HG02798 (cell line): Measurements from ENCODE around the gene SLC2A9.
A peak's percentile ranks its signal among the peaks of the same experiment; 100 is the strongest.

Source experiments
- ATAC-seq: cut with Tn5 transposase; IDR thresholded peaks from one replicate; pipeline ENCODE4 v1.9.1; 2021; ENCODE audit warnings: mild to moderate bottlenecking; ENCODE audit not compliant: unreplicated experiment, poor library complexity

The SLC2A9 gene

DNA sequence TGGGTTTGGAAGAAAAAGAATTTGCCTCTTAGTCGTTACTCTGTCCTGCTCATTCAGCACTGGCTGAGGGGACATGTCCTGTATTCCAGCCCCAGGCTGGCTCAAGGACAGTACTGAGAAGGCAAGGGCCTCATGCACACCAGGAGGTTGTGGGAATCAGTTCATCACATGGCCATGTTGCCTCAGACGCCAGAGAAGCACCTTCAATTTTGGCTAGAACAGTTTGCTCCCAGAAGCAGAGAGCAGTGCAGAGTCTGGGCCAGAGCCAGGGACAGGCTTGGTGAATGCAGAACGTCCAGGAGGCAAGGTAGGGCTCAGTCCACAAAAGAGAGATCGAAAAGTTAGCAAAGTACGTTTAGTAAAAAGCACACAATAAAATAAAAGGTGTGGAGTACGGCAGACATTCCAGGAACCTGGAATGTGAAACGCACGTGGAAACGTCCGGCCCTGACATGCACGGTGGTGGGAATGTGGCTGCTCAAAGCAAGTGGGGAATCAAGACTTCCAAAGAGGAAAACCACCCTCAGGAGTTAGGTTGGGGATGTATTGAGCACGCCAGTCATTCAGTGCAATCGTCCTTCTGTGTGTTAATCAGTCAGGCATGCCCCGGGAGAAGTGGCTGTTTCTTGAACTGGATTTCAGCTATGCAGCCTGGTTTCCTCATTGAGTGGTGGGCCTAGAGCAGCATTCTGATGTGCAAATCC, 1.2 kb upstream of the SLC2A9 start:
- ATAC-seq: no peak

DNA sequence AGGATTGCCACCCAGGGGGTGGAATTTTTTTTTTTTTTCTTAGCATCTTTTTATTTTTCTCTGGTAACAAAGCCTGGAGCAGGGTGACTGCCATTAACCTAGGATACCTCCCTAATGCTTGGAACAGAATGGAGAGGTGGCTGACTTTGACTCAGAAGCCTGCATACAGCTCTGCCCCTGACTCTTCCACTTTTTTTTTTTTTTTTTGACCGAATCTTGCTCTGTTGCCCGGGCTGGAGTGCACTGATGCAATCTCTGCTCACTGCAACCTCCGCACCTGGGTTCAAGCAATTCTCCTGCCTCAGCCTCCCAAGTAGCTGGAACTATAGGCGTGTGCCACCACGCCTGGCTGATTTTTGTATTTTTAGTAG, 341 bp upstream of the SLC2A9 start:
- ATAC-seq: no peak

DNA sequence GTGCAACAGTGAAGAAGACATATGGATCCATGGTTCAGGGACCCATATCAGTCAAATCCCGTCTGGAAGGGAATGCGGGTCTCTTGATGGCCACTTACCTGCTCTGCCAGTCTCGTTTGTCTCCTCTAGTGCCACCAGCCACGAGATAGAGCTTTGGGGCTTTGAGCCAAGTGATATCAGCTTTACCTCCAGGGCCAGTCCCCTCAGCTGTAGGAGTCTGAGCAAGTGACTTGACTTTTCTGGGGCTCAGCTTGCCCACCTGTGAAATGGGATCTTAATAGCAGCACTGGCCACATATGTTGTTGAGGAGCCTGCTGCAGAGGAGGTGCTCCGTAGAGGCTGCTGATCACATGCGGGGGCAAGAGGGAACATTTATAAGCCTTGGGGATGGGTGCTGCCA, 1.2 kb downstream of the SLC2A9 start:
- no peak for ATAC-seq

DNA sequence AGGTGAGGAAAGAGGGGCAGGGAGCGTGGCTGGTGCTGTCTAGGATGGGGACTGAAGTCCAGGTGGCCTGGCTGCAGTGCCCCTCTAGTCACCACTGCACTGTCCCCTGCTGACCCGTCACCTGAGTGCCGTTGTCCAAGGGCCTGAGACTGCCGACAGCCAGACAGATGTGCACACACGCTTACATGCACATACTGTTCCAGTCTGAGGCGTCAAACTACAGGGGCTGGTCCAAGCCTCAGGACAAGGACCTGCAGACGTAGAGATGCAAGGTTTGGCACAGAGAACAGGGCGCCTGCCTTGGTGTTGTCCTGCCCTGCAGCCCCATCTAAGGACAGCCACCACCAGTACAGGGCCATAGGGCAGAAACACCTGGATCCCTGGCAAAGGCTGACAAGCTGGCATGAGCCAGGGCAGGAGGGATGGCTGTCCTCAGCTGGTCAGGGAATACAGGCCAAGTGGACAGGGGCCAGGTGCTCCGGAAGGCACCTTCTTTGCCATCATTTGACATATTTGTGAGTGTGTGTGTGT, 1.7 kb downstream of the SLC2A9 start:
- ATAC-seq: no peak

DNA sequence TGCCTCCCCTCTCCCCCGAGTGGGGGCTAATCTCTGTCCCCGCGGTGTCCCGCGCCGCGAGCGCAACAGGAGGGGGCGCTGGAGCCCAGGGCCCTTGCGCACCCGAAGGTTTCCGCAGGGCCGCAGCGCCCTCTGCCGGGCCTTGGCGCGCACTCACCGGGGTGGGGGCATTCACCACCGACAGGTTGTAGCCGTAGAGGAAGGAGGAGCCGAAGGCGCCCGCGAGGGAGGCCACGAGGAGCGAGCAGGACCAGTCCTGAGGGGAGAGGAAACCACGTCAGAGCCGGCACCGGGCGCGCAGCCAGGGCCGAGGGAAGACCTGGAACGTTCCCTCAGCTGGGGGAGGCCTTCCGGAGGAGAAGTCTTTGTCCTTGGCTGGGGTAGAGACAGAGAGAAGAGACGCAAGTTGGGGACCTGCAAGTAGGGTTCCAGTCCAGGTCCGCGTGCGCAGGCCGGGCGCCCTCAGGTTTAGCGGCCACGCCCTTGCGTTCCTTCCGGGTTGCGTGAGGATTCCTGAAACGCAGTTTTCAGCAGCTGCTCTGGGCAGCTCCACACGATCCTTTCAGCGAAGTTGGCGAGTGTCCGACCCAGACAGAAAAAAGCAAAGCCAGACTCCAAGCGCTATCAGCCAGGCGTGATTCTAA, 2.4 kb downstream of the SLC2A9 start:
- ATAC-seq: peak; percentile 98

DNA sequence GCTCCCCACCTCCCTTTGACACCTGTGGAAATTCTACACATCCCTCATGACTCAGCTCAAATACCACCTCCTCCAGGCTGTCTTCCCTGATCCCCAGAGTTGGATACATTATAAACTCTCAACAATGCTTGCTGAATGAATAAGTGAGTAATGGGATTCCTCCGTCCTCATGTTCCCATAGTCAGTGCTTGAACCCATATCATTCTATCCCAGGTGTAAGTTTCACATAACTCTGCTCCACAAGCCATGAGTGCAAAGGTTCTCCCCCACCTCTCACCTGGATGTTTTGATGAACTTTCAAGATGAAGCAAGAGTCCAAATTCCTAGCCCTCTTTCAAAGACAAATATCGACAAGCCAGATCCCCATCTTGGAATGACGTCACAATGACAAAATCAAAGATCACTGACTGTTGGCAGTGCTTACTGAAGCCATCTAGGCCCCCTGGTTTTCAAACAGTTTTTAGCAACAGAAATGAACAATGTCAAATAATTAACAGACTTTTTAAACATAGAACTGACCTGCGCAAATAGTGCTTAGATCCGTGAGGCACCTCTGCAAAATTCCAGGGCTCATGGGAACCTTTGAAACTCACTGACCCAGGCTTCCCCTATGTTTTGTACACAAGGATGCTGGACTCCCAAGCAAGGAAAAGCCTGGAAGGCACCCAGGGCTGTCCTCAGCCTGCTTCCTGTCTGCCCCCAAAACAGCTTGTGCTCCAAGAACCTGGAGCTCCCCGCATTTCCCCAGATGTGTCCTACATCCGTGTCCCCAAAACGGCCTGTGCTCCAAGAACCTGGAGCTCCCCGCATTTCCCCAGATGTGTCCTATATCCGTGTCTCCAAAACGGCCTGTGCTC, 4.0 kb downstream of the SLC2A9 start:
- ATAC-seq: no peak

DNA sequence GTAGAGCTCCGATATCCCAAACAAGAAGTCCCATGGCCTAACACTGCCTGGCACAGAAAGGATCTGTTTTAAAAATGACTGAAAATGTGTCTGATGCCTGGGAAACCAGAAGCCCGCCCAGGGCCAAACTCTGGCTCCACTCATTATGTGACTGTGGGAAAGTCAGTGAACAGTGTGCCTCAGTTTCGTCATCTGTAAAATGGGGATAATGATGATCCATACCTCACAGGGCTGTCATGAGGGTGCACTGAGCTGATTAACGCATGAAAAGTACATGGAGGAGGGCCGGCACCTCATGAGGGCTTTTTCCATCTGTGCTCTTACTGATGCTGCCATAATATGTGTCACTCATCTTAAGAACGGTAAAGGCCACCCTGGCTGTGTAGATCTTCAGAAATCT, 5.1 kb downstream of the SLC2A9 start:
- ATAC-seq: no peak

DNA sequence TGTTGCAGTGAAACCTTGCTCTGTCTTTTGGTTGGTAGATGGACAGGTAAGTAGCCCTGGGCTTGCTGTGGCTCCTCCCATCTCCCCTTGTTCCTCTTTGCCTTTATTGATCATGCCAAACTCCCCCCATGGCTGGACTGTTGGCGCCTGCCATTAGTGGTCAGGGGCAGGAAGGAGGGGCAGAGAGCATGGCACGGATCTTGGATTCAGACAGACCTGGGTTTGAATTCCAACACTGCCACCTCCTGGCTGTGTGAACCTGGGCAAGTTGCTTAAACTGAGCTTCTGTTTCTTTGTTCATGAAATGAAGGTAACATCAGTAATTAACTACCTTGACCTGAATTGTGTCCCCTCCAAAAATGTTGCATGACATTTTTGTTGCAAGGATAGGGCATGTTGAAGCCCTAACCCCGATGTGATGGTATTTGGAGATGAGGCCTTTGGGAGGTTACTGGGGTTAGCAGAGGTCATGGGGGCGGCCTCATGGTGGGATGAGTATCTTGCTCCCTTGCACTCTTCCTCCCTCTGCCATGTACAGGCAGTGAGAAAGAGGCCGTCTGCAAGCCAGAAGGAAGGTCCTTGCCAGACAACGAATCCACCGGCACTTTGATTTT, 6.0 kb downstream of the SLC2A9 start:
- no peak for ATAC-seq

DNA sequence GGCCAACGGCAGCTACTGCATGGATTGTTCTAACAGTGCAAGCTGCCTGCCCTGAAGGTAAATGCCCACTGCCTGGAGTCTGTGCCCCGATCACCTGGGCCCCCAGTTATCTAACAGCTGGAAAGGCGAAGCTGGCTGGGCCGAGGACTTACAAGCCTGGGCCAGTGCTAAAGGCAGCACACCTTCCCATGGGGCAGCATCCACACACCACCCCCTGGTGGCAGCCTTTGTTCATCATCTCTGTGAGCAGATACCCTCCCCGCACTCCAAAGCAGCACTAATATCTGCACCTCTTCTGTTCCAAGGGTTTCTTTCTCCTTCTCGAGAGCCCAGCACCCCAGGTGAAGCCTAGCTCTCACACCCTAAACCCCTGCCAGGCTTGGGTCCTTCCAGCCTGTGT, 7.6 kb downstream of the SLC2A9 start:
- ATAC-seq: peak; percentile 77

DNA sequence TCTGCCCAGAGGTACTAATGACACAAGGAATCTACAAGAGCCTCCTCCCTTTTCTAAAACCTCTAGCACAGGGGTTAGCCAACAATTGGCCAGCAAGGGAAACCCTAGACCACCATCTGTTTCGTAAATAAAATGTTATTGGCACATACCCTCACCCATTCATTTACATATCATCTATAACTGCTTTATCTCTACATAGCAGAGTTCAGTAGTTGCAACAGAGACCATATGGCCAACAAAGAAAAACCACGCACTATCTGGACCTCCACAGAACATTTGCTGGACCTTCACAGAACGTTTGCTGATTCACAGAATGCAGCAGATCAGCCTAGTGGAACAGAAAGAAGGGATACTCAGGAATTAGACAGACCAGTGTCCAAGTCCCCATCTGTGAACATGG, 9.4 kb downstream of the SLC2A9 start:
- no peak for ATAC-seq

DNA sequence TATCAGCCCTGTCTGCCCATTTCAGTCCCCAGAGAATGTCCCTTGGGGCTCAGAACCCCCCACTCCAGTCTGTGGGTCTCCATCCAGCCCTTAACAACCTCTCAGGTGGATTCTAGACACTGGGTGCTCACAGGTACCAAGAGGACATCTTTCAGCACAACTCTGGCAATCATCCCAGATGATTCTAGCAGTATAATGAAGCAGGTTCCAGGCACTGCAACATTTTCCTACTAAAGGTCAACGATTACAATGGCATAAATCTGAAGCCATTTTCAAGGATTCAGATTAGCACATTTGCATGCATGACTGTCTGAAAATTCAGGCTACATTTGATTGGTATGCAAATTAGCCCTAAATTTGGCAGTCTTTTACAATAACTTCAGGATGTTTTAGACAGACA, 10.0 kb downstream of the SLC2A9 start:
- ATAC-seq: no peak

DNA sequence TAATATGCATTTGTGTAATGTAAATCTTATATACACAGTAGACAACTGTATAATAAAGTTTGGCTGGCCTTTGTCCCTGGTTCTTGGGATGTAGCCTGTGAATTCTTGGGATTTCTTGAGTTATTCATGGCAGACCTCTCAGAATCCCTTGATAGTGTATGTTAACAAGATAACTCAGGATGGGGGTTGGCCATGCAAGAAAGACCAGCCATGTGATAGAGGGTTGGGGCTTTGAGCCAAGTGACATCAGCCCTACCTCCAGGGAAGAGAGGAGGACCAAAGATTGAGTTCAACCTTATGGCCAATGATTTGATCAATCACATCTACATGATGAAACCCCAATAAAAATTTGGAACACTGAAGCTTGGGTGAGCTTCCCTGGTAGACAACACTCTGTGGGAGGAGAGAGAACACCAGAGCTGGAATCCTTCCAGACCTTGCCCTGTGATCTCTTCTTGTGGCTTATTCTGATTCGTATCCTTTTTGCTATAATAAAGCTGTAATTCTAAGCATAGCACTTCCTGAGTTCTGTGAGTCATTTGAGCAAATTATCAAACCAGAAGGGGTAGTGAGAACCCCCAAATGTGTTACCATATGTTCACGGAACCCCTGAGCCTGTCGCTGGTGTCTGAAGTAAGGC, 11.3 kb downstream of the SLC2A9 start:
- ATAC-seq: no peak

DNA sequence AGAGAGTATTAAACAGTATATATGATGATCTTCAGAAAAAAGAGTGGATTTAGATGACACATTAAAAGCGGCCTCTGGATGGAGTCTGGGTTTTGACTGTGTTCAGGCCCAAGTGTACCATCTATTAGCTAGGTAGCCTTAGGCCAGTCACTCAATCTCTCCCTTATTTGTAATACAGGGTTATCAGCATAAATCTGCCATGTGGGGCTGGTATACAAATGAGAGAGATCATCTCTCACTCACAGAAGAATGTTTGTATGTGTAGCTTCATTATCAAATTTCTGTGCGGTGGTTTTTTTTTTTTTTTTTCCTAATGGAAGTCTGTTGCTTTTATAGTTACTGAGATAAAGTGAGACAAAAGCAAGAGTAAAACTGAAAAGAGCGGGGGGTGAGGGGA, 12.7 kb downstream of the SLC2A9 start:
- ATAC-seq: no peak

DNA sequence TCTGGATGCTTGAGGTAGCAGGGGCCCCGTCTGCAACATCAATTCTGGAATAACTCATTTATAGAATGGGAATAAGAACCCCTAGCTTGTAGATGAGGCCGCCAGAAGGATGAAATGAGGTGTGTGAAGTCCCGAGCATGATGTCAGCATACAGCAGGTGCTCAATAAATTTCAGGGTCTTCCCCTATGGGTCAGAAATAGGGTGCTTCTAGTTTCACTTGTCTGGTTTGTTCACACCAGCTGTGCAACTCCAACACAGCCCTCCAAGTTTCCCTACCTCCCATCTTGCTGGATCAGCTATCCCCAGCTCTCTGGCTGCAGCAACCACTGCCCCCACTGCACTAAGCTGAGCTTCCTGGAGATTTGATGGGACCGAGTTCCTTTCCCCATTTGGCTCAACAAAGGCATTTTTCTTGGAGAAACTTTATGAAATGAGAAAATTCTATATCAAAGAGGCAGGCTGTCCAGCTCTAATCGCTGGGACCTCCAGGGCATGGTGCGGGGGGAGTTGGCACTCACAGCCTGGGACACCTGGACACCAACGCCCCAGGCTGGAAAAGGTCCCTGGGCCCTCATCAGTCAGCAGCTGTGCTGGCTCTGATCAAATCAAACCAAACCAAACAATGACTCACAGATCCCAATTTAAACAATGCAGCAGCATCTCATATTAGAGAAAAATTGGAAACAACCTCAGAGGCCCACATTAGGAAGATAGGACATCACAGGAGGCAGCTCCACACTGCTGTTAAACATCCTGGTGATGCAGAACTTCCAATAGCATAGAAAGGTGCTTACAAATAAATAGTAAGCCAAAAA, 13.3 kb downstream of the SLC2A9 start:
- peak; percentile 61 for ATAC-seq

DNA sequence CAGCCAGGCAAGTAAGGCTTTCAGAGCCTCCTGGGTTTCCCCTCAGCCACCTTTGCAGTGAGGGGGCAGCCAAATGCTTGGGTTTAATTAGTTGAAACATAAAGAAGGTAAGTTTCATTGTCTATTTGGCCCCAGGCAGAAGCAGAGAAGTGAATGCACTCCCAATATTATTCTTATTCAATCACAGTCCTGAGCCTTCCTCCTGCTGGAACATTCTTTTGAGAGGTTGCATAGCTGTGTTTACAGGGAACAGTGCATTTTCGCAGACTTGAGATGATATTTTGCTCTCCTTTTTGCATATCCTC, 13.9 kb downstream of the SLC2A9 start:
- peak; percentile 38 for ATAC-seq

DNA sequence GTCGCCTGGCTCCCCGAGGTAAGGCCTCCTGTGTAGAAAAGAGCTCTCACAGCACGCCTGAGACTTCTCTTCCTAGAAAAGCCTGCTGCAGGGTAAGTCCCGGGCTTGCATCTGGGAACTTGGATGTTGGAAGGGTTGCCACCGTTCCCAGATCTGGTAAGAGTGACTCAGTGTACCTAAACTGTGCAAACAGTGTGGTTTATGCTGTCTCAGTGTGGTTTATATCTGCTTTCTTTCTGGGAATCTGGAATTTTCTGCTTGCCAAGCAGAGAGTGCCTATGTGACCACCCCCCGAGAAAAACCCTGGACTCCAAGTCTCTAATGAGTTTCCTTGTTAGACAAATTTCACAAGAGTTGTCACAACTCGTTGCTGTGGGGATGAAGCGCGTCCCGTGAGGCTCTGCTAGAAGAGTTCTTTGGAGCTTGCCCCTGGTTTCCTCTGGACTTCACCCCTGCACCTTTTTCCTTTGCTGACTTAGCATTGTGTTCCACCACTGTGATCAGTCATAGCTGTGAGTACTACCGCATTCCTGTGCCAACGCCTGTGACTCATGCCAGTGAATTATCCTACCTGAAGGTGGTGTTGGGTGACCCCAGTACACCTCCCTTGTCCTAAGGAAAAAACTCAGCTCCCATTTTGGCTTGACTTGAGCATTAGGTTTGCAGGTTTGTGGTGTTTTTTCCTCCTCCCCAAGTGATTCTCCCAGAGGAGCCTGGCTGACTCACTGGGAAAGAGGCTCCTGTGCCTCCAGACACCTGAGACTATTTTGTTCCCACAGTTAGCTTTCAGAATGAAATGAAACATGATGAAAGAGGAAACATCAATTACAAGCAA, 14.5 kb downstream of the SLC2A9 start:
- ATAC-seq: peak; percentile 8

DNA sequence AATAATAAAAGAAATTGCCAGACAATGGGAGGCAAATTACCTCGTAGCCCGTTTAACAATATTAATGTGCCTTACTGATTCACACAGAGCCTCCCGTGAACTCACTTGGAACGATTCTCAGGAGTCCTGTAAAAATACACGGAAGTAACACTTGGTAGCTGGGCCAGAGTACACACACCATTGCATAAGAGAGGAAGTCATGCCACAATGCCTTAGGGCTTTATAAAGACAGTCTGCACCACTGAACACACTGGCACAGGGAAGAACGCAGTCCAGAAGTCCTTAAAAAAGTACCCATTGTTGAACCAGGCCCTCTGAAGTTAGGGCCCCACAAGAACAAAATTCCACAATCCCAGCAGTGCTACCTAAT, 15.1 kb downstream of the SLC2A9 start:
- peak; percentile 21 for ATAC-seq

DNA sequence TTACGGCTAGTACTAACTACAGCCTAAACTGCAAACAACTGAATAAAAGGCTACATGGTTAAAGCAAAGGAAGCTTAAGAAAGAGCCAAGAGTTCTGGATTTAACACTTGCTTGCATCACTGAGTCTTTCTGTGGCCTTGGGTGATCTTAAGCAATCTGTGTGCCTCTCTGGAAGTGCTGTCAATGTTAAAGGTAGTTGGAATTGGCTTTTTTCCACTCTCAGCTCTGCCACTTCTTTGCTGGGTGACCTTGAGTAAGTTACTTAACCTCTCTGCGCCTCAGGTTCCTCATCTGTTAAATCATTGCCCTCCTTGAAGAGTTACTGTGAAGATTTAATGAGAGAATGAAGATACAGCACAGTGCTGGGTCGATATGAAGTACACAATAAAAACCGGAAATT, 15.7 kb downstream of the SLC2A9 start:
- ATAC-seq: no peak

DNA sequence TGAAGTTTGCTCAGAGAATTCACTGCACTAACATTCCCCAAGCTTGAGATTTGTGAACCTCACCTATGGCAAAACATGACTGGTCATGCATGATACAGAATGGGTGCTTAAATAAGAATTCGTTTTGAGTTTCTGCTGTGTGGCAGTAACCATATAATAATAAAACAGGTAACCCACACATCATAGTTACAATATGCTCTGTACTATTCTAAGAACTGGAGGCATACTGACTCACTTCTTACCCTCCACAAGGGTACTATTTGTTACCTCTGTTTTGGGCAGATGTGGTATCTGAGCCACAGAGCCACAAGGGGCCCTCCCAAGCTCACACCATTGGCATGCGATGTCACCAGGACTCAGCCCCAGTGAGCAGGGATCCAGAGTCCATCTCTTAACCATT, 17.6 kb downstream of the SLC2A9 start:
- peak; percentile 39 for ATAC-seq
